ENCODE results near the gene PNCK.

- TF ChIP-seq CTCF (IDR thresholded peaks at IDR 0.05) (no peak), POLR2AphosphoS5 (IDR thresholded peaks at IDR 0.05; ENCODE audit: low read depth, low read length) (no peak), REST (IDR thresholded peaks at IDR 0.05; ENCODE audit: insufficient read depth in 1 of 2, low read depth in 2 of 2, low read length in 1 of 2) (no peak), SIN3A (IDR thresholded peaks at IDR 0.05; ENCODE audit: borderline replicate concordance, insufficient read depth, low read depth, low read length) (no peak), TCF7L2 (IDR thresholded peaks at IDR 0.05; ENCODE audit: low read depth, low read length) (no peak)
These were observed 48.2 kb downstream of the PNCK start for GRCh38 chrX:153625271-153626024.
